Brain microvascular endothelial cell (primary cell): Measurements from ENCODE around the gene NMRAL1.

Experiments used
- DNase-seq: peaks from one replicate; pipeline ENCODE4 v3.0.0-alpha.2; 2020
- H3K27ac ChIP-seq: fragments of 250-450 bp; sonication (Bioruptor Pico); 2 replicates; pipeline ENCODE4 v1.5.1; 2020; ENCODE audit warnings: mild to moderate bottlenecking, moderate library complexity
- H3K27me3 ChIP-seq: fragments of 250-450 bp; sonication (Bioruptor Pico); replicated peaks from 2 replicates; pipeline ENCODE4 v1.5.1; 2020; ENCODE audit warnings: mild to moderate bottlenecking
- H3K36me3 ChIP-seq: fragments of 250-450 bp; sonication (Bioruptor Pico); replicated peaks from 2 replicates; pipeline ENCODE4 v1.5.1; 2020; ENCODE audit warnings: mild to moderate bottlenecking
- H3K4me3 ChIP-seq: 2 replicates; pipeline ENCODE4 v1.5.1; 2011; ENCODE audit warnings: low read depth, mild to moderate bottlenecking, control low read depth, low read length, moderate library complexity
- in situ Hi-C: cut with HindIII; loops from 2 replicates; pipeline ENCODE4 v1.10.0; 2017; ENCODE audit warnings: low sequenced_read_pairs, low pct_ligation_motif_present
- TF ChIP-seq, protein P1 (sequence below): IDR thresholded peaks from 2 replicates; pipeline ENCODE4 v1.5.1; 2011; ENCODE audit warnings: low read depth, mild to moderate bottlenecking, moderate library complexity, low read length, control low read depth, inconsistent platforms; ENCODE audit errors: missing control alignments

NMRAL1 gene

DNA sequence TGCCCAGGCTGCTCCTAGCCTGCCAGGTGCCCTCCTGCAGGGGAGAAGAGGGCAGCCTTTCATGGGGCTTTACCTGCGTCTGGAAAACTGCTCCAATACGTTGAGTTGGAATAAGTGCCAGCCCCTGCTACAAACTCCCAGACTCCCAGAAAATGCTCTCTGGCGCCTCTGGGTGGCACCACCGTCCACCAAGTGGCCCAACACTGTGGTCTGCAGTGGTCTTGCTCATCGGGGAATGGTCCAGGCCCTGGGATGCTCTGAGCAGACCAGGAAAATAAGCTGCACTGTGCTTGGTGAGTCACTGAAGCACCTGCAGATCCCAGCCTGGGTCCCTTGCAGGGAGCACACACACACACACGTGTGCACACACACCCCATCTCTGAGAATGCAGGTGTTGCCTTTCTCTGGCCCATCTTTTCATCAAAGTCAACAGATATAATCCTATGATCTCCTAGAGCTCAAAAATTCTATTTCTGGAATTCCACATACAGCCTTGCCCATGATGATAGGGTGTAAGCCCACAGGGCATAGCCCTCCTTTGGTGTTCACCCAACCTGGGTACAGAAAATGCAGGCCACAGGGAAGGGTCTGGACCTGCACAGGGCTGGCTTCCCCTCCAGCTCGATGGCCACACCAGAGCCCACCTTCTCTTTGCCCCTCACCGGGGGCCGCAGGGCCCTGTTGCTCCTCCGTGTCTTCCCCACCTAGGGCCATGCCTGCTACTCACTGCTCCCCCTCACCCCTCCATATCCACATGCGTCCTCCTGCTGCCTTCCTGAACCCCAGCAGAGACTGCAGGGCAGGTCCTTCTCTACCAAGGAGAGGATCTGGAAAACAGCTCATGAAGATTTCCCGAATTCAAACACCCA, 43.6 kb upstream of the NMRAL1 start:
- peaks cover 13% of the 10 kb centered on the region for H3K36me3 ChIP-seq
- in situ Hi-C loops = no loop called here
- peak; percentile 37 for DNase-seq

DNA sequence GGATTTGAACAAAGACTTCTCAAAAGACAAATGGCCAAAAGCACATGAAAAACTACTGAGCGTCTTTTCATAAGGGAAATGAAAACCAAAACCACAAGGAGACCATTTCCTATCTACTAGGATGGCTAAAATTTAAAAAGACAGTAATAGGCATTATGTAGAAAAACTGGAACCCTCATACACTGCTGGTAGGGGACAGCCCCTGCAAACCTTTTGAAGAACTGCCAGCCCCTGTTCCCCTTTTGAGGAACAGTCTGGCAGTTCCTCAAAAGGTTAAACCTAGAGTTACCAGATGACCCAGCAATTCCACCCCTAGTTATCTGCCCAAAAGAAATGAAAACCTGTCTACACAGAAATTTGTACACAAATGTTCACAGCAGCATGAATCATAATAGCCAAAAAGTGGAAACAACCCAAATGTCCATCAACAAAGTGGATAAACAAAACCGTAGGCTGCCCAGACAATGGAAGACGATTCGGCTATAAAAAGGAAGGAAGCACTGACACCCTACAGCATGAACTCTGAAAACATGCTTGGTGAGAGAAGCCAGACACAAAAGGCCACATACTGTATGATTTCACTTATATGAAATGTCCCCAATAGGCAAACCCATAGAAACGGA, 41.3 kb upstream of the NMRAL1 start:
- no peak for DNase-seq
- Histone ChIP-seq H3K4me3 (no peak overlapping the region), H3K27me3 (no peaks in the 10 kb centered on the region), H3K27ac (no peak overlapping the region), H3K36me3 (peaks cover 34% of the 10 kb centered on the region)
- in situ Hi-C loops = no loop called here
- TF ChIP-seq, protein P1, sequence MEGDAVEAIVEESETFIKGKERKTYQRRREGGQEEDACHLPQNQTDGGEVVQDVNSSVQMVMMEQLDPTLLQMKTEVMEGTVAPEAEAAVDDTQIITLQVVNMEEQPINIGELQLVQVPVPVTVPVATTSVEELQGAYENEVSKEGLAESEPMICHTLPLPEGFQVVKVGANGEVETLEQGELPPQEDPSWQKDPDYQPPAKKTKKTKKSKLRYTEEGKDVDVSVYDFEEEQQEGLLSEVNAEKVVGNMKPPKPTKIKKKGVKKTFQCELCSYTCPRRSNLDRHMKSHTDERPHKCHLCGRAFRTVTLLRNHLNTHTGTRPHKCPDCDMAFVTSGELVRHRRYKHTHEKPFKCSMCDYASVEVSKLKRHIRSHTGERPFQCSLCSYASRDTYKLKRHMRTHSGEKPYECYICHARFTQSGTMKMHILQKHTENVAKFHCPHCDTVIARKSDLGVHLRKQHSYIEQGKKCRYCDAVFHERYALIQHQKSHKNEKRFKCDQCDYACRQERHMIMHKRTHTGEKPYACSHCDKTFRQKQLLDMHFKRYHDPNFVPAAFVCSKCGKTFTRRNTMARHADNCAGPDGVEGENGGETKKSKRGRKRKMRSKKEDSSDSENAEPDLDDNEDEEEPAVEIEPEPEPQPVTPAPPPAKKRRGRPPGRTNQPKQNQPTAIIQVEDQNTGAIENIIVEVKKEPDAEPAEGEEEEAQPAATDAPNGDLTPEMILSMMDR = no peak

More for the DNA sequence above, 43.6 kb upstream of the NMRAL1 start:
- TF ChIP-seq, protein P1 = peak; percentile 79
- no peaks in the 10 kb centered on the region for H3K27me3 ChIP-seq
- no peak overlapping the region for H3K4me3 ChIP-seq
- H3K27ac ChIP-seq = no peak overlapping the region

DNA sequence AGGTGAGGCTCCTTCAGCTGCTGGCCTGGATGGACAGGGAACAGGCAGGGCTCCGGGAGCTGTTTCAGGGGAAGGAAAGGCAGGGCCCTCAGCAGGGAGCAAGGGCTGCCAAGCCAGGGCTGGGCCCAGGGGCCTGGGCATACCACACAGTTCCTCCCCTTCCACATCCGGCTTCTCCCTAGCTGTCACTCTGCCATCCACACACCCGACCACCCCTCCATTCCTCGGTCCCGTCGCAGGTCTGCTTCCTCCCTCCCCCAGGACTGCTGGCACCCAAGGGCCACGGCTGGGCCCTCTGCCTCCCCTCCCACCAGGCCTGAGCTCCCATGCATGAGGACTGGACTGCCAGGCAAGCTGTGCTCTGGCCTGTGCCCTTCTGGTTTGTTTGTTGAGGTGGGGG, 40.2 kb upstream of the NMRAL1 start:
- no peak for DNase-seq
- H3K27me3 ChIP-seq = no peaks in the 10 kb centered on the region
- peaks cover 38% of the 10 kb centered on the region for H3K36me3 ChIP-seq
- no peak overlapping the region for H3K27ac ChIP-seq
- TF ChIP-seq, protein P1 = no peak
- in situ Hi-C loops = no loop called here
- no peak overlapping the region for H3K4me3 ChIP-seq

DNA sequence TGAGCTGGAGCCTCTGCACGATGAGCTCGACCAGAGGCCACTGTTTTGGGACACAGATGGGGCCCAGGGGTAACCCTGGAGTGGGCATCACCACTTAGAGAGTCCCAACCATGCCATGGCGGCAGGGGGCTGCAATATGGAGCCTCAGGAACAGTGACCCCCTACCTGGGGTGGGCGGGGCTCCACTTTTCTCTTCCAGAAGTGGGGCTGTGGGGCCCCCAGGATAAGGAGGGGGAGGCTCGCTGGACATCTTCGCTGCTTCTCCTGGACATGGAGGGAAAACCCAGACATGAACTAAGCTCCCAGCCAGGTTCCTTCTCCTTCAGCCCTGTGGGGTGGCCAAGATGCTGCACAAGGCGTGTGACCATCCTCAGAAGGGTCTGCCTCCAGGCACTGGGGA, 39.5 kb upstream of the NMRAL1 start:
- DNase-seq = no peak
- in situ Hi-C loops = no loop called here
- H3K27me3 ChIP-seq = no peaks in the 10 kb centered on the region
- H3K27ac ChIP-seq = no peak overlapping the region
- peaks cover 45% of the 10 kb centered on the region for H3K36me3 ChIP-seq
- no peak overlapping the region for H3K4me3 ChIP-seq
- TF ChIP-seq, protein P1 = no peak

DNA sequence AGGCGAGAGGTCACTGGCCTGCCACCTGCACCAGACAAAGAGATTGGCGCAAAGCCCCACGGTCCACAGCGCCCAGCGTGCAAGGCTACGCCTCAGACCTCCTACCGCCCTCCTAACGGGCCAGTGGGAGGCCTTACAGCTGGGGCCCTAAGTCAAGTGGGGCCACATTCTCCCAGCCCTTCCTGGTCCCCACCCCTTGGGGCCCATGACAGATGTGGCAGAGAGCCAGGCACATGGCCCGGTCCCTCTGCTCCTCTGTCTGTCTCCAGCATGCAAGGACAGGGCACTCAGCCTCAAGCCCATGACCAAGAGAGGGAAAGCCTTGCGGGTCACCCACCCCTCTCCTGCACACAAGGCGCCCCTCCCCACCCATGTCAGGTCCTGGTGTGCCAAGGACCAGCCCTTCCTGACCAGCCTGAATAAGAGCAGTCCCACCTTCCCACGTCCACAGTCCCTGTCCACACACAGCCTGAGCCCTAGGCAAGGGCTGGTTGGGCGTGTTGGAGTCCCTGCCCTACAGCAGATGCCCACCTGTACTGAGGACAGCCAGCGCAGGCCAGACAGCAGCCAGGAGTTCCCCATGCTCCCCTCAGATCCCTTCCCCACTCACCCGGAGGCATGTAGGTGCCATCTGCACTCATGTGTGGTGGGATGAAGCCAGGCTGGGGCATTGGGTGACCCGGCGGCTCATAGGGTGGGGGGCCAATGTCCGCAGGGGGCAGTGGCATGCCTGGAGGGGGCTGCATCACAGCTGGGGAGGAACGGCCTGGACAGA, 38.8 kb upstream of the NMRAL1 start:
- DNase-seq = no peak
- peaks cover 51% of the 10 kb centered on the region for H3K36me3 ChIP-seq
- TF ChIP-seq, protein P1 = no peak
- in situ Hi-C loops = no loop called here
- H3K27ac ChIP-seq = no peak overlapping the region
- no peak overlapping the region for H3K4me3 ChIP-seq
- no peaks in the 10 kb centered on the region for H3K27me3 ChIP-seq
